Glomerular visceral epithelial cell (primary cell): Measurements from ENCODE around the gene LRTM2.

Source experiments
- DNase-seq: peaks from one replicate; pipeline ENCODE4 v3.0.0-alpha.2; 2016; ENCODE audit errors: extremely low spot score

The LRTM2 gene

DNA sequence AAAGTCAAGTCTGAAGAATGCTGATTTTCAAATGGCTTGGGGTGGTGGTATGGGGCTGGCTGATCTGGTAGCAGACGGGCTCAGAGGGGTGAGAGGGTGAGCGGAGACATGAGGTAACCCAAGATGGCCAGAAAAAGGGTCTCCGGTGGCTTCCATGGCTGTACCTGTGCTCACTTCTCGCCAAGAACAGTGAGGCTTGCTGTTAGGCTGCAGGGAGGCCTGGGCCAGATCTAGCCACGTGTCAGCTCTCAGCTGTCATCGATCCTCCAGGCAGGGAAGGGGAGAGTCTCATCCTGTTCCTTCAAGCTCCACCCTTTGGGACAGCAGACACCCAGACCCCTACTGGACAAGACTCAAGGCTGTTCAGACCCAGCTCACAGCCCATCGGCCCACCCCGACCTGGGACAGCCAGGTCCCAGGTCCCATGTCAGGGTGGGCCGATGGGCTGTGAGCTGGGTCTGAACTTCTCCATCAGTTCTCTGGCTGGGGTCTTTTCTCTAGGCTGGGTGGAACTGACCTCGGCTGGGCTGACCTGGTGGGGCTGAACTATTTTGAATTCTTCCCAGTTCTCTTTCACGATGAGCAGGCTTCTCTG lies 9.0 kb downstream of the LRTM2 start:
- DNase-seq, result no peak

DNA sequence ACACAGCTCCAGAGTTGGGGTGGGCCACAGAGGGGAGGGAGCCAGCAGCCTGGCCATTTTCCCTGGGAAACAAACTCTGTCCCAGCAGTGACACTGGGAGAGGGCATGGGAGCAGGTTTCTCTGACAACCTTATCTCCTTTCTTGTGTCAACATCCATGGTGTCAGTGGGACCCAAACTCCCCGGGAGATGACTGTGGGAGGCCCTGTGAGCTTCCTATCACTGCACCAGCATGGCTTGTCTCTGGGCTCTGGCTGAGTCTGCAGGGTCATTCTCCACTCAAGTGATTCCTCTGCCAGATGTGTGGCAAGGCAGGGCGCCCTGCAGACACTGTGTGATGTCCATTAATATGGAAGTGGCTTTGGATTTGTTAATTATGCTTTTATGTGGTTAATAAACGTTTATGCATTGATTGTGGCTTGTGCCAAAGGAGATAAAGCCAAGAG lies 10.1 kb downstream of the LRTM2 start:
- no peak for DNase-seq

DNA sequence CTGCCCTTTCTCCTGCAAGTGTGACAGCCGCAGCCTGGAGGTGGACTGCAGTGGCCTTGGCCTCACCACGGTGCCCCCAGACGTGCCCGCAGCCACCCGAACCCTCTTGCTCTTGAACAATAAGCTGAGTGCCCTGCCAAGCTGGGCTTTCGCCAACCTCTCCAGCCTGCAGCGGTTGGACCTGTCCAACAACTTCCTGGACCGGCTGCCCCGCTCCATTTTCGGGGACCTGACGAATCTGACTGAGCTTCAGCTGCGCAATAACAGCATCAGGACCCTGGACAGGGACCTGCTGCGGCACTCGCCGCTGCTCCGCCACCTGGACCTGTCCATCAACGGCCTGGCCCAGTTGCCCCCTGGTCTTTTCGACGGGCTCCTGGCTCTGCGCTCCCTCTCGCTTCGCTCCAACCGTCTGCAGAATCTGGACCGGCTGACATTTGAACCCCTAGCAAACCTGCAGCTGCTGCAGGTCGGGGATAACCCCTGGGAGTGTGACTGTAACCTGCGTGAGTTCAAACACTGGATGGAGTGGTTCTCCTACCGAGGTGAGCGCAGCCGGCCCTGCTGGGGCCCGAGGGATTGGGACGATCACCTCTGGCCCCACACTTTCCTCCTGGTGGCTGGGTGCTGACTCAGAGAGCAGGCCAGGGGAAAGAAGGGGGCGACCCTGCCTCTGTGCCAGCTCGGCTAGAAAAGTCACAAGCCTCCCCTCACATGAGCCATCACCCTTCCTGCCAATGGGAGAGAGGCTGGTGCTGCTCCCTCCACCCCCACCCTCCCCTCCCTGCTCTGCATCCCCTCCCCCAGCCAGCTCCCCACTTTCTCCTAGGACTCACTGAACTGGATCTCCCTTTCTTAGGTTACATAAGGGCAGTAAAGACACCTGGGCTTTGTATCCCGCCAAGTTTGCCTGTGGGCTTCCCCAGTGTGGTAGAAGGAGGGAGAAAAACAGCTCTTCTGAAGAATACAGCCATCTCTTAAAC lies 10.9 kb downstream of the LRTM2 start:
- DNase-seq, result peak; percentile 47

DNA sequence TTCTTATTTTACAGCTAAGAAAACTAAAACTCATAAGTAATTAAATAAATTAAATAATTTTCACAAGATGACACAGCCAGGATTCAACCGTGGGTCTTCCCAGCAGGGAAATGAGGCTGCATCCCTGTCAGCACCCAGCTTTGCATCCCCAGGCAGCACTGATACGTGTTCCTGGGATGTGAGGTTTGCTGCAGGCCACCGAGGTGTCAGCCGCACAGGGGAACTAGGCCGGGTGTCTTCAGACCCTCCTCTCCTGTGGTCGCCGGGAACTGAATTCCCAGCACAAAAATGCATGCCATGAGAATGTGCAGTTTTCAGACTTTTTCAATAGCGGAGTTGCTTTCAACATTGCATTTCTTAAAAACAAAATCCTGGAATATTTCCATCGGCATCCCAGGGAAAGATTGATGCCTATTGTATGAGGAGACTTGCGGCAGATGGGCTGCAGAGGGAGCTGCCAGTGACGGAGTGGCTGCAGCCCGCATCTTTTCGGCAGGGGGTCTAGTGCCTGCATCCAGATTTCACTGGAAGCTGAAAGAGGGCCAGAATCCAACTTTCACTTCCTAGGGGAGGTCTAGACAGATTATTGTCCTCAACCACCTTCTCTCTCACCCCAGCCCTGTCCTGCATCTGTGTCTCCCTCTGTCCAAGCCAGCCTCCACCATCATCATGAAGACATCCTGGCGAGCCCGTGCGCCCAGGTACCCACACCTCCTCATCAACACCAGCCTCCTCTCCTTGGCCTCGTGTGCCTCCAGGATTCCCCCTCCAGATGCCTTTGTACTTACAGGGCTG lies 12.6 kb downstream of the LRTM2 start:
- no peak for DNase-seq

DNA sequence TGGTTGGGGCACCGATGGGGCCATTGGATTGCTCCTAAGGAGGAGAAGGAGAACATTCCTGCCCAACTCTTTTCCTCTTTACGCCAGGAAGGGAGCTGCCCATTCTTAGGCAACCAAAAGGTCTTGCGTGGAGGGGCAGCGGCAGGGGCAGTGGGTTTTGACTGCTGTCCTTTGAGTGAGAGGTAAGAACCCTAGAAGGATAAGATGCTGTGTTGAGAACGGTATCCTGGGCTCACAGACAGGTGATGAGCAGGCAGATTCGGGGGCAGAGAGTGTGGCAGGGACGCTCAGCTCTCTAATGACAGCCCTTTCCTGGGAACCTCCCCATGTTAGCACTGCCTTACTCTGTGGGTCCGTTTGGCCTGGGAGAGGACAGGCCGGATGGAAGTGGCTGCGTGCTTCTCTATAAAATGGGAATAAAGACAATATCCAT lies 13.2 kb downstream of the LRTM2 start:
- DNase-seq, result no peak

DNA sequence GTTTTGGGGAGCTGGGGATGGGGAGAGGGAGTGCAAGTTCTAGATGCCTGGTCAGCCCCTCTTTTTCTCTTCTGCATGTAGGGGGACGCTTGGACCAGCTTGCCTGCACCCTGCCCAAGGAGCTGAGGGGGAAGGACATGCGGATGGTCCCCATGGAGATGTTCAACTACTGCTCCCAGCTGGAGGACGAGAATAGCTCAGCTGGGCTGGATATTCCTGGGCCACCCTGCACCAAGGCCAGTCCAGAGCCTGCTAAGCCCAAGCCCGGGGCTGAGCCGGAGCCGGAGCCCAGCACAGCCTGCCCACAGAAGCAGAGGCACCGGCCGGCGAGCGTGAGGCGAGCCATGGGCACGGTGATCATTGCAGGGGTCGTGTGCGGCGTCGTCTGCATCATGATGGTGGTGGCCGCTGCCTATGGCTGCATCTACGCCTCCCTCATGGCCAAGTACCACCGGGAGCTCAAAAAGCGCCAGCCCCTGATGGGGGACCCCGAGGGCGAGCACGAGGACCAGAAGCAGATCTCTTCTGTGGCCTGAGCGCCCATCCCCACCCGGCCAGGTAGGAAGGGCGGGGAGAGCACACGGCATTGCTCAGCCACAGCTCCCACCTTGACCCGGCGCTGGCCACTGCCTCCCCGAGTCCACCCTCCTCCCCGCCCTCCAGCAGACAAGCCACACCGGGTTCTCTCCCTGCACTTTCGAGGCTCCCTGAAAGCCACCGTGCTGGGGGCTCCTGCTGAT lies 14.0 kb downstream of the LRTM2 start:
- DNase-seq, result no peak

DNA sequence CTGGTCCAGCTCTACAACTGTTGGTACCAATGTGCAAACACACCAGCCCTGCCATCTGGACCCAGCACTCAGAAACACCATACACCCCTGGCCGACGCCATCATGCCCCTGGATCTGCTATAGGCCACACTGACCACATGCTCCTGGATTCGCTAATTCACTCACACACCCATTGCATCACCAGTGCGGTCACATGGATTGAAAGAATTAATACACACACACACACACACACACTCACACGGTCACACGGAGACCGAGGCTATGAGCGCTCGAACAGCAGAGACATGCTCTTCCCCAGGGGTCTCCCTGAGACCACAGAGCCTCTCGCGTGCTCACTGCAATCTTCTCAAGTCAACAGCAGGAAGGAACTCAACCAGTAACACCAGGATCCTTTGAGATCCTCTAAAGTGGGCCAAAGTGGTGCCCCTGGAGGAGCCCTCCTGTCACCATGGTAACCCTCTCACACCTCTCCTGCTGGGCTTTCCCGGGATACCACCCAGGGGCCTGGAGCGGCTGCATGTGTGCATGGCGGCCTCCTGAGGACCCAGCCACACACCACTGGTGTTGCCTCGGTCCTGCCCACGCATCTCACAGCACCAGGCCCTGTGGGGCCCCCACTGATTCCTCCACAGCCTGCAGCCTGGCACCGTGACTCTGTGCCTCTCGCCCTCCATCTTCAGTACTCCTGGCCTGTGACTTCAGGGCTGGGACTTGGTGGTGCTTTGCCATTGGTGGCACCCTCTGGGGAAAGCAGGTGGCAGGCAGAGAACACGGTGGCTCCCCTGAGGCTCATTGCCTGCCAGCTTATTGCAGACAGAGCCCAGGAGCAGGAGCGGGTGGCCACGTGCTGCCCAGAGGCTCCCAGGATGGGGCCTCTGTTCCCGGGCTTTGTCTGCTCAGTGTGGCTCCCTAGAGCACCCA lies 15.1 kb downstream of the LRTM2 start:
- DNase-seq, result no peak

DNA sequence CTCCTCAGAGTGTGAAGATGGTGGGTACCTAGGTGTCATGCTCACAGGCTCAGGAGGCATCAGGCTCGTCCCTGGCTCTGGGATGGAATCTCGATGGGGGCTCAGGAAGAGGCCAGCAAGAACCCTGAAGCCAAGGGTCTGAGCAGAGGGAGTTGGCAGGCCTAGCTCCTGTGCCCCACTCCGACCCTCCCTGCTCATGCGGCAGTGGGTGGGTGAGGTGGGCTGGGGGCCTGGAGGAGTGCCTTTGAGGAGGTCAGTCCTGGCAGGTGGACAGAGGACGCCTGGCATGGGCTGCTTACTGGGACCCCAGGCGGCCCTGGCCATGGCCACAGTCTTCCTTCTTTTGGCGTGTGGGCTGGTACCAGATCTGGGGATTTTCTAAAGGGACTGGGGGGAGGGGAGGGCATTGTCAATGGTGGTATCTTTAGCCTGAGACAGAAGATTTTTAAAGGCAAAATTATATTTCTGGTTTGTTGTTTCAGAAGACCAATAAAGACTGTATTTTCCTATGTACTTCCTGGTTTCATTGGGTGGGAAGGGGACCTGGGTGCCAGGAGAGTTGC lies 16.0 kb downstream of the LRTM2 start:
- no peak for DNase-seq

DNA sequence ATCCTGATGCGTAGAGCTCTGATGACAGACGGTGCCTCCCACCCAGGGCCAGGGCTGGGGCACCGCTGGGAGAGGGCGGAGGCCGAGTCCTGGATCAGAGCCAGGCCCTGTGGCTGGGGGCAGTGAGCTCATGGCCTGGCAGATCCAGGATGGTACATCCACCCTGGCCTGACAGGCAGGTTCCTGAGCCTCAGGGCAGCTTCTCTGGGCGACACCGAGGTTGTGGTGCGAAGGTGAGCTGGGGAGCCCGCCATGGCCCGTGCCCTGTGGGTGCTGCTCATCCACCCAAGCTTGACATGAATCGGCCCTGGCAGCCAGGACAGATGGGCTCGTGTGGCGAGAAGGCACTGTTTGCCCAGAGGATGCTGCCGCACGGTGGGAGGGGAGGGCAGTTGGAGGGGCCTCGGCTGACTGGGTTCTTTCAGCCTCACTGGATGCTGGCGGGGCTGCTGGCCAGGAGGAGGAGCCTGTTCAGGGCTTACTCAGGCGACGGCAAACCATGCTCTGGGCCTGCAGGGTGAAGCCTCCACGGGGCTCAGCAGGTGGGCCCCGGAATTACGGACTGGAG lies 16.6 kb downstream of the LRTM2 start:
- DNase-seq, result peak; percentile 48

DNA sequence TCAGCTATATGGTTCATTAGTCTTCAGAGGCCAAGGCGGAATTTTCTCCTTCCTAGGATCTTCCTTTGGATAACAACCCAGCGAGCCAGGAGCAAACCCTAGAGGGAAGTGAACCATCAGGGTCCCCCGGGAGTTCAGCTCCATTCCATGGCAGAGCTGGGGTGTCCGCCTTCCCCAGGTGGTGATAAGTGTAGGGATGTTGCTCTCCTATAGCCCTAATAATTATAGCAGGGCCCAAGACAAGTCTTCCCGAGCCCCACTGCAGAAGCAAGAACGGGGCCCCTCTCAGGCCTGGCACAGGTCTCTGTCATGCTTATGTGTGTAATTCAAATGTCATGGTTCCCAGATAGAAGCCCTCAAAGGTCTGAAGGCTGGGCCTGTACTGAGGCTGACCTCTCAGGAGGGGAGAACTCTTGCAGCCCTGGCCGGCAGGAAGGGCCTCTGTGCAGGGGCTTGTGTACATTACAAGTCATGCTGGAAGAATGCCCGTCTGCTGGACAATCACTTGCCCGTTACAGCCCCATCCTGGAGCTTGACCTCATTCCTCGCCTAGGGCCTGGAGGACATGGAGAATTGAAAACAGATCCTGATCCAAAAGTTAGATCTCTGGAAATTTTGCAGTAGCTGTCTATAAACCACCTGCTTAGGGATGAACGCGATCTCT lies 17.3 kb downstream of the LRTM2 start:
- peak; percentile 25 for DNase-seq

DNA sequence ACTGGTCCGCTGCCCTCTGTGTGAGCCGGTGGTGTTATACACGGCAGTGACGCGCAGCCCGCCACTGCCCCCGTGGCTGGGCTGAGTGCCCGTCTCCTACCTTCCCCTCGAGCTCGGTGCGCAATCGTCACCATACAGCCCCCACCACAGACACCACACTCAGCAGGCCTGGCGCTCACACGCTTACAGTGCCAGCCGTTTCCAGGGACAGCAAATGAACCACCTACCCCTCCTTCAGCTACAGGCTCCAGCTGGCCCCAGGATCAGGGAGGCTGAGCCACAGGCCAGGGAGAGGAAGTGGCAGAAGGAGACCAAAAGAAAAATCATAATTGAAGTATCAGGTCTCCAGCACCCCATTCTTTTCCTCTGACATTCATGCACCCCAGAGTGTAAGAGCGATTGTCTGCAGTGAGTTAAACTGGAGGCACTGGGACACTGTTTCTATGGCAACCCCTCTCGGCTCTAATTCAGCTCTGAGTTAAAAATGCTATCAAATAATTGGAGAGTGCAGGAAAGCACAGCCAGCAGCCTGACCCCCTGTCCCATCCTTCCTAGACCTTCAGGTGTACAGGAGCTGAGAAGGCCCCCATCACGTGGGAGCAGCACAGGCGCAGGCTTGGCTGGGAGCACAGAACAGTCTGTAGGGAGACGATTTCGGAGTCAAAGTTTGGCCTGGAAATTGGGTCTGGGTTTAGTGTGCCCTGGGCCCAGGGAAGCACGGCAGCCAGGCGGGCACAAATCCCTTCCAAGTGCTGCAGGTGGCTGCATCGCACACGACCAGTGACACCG lies 18.0 kb downstream of the LRTM2 start:
- no peak for DNase-seq

DNA sequence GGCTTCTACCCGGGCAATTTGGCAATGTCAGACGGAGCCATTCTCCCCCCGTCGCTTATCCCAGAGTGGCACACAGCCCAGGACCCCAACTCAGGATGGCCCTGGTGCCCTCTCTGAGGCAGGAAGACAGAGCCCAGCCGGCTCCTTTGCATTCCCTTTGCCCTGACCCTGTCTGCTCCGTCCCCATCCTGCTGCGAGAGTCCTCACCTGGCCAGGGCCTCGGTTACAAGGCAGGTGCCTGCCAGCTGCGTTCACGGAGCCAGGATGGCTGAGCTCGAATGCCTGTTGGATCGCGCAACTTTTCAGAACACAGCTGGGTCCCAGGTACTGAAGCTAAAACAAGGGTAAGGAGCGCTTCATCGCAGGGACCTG lies 18.6 kb downstream of the LRTM2 start:
- no peak for DNase-seq

DNA sequence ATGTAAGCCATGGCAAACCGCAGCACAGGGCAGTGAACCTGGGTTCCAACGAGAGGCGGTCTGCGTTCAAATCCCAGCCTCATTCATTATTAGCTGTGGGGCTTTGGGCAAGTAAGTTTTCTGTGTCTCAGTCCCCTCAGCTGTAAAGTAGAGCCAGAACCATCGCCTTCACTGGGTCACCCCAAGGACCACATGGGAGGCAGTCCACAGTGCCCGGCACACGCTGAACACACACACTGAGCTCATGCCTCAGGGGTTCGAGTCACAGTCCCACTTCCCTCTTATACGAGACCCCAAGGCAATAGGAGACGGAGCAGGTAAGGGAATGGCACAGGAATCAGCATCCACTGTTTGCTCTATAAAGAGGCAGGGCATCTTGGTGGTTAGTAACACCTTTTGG lies 19.1 kb downstream of the LRTM2 start:
- no peak for DNase-seq

DNA sequence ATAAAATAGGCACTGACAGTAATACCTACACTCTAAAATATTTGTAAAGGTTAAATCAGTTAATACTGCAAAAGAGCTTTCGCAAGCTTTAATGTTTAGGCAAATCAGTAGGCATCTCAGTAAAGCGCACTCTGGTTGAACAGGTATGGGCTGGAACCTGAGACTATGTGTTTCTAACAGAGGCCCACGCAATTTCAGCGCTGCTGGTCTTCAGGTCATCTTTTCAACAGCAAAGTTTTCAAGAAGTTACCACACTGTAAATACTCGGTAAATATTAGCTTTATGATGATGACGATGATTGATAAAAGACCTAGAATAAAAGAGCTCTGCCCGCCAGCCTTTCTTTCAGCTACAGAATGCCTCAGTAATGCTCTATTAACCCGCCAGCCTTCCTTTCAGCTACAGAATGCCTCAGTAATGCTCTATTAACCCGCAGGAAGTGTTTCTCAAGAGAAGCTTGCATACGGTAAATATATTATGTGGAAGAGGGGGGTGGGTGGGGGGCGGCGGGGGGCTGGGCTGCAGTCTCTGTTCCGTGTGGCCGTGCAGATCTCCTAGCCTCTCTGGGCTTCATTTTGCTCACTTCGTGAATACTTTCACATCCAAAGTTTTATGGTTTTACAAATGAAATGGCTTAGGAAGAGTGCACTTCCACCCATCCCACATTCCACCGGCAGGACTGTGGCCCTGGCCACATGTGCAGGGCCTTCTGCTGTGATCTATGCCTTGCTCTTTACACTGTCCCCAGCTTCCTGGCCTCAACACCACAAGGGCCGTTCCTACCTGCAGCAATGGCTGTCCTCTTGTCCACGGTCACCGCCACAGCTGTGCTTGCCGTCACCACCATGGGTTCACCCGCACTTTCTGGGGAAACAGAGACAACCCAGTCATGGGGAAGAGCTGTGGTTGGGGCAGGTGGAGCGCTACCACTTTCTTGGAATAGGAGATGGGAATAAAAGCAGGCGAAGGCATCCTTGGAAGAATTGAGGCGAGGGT lies 19.9 kb downstream of the LRTM2 start:
- no peak for DNase-seq

DNA sequence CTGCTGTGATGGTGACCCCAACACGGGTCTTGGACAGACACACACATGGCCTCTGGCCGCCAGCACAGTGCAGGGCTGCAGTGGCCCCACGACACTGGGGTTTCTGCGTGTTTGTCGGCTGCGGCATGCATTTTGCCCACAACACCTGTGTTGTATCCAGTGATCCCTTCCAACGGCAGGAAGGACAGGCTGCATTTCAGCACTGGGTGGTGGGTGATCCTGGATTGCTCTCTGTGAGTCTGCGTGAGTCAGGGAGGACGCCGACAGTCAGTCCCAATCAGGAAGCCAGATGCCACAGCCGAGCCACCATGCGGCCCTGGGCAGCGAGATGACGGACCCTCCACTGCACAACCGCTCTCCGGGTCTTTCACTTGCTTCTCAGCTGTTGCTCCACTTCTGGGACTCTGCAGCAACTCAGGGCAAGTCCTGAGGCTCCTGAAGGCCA lies 20.6 kb downstream of the LRTM2 start:
- DNase-seq, result no peak

DNA sequence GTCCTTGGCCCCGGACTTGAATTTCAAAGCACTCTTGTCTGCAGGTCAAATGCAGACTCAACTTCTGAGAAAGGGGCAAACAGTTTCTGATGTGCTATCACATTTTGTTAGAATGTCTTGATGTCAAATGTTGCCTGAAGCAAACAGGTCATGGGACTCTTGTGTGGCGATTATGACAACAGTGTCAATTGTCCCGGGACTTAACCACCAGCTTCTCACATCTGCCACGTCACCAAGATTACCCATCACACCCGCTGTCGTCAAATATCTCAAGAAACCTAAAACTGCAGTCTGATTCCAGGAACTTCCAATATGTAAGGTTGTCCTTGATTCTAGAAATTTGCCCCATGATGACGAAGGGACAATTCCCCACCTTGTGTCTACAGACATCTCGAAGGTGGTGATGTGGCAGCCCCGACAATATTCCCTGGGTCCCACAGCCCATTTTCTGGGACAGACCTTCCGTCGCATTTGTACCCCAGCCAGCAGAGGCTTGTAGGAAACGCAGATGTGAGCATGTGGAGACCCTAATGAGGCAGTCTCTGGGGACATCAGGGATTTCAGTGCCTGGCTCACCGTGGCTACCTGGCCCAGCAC lies 21.3 kb downstream of the LRTM2 start:
- DNase-seq, result no peak
